ENCODE measurements around the gene RAB11FIP2. TPM values are rescaled to one million over a fixed set of nuclear protein-coding genes. Genes with fewer than 3 reads are reported as not detected.
A peak's percentile ranks its signal among the peaks of the same experiment; 100 is the strongest.

RAB11FIP2 gene, protein sequence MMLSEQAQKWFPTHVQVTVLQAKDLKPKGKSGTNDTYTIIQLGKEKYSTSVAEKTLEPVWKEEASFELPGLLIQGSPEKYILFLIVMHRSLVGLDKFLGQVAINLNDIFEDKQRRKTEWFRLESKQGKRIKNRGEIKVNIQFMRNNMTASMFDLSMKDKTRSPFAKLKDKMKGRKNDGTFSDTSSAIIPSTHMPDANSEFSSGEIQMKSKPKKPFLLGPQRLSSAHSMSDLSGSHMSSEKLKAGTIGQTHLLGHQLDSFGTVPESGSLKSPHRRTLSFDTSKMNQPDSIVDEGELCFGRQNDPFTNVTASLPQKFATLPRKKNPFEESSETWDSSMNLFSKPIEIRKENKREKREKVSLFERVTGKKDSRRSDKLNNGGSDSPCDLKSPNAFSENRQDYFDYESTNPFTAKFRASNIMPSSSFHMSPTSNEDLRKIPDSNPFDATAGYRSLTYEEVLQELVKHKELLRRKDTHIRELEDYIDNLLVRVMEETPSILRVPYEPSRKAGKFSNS
- total RNA-seq, result 38.7 and 47.7 TPM in 2 replicates

DNA sequence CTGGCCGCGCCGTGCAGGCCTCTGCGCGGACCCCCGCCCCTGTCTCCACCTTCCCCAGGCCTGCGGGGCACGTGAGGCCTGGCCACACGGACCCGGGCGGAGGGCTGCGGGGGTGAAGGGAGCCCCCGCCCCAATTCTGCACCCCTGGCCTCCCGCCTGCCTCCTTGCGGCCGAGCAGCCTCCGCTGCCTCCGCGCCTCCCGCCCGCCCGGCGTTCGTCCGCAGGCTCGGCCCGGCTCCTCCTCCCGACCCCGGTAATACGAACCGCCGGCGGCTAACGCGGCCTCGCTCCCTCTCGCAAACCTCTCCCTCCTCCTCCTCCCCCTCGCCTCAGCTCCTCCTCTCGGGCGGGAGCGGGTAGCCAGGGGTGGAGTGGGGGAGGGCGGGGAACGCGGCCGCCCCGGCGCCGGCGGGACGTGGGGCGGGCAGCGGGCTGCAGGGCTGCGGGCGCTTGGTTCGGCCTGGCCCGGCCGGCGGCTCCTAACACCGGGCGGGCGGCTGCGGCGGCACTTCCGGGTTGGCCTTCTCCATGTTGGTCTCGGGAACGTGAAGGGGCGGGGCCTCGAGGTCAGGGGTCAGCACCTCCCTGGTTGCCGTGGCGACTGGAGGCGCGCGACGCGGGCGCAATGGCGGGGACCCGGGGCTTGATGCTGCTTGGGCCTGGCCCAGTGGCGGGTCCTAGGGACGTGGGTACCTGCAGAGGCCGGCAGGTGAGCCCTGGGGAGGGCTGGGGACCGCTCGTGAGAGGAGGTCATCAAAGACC is at the start of gene RAB11FIP2:
RAB11FIP2 (minus strand) TSS at position 547 of the 762 bp plus-strand sequence. CDS start 778 bp downstream, outside the sequence.
- no peaks in the 10 kb centered on the region for H3K9me3 ChIP-seq (ENCODE audit: low read depth, low read length)

DNA sequence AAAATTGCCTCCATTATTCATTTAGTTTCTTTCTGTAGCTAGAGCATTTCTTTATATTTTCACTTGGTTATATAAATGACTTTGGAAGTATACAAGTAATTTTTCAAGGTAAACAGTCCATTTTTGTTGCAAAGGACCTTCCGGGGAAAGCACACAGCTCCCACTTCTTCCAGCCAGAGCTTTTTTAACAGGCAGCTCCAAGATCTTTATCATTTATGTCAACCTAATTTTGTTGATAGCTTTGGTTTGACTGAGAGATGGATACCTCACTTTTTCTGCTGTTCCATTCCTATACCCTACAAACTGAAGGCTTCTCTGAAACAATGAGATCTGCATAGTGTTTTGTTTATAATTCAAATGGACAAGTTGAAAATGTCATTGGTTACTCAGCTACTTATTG is 49.3 kb upstream of the RAB11FIP2 start:
- Histone ChIP-seq H4K20me1 (ENCODE audit: insufficient read depth, low read length) (no peaks in the 10 kb centered on the region), H3K4me2 (ENCODE audit: insufficient read depth, low read length) (no peak overlapping the region), H3K4me1 (ENCODE audit: insufficient read depth, low read length) (peaks cover 2% of the 10 kb centered on the region), H3K36me3 (ENCODE audit: insufficient read depth, low read length) (no peaks in the 10 kb centered on the region), H3K27me3 (ENCODE audit: insufficient read depth, low read length) (no peaks in the 10 kb centered on the region), H3K27ac (ENCODE audit: low read depth, low read length) (no peak overlapping the region), H3K9me3 (ENCODE audit: low read depth, low read length) (no peaks in the 10 kb centered on the region), H3K79me2 (ENCODE audit: insufficient read depth, low read length) (no peaks in the 10 kb centered on the region), H2AFZ (ENCODE audit: low read length) (no peak overlapping the region), H3K4me3 (ENCODE audit: insufficient read depth, low read length) (no peak overlapping the region)
- no peak for DNase-seq (ENCODE audit: insufficient read length, low spot score, missing footprints)
- TF ChIP-seq, protein P1, sequence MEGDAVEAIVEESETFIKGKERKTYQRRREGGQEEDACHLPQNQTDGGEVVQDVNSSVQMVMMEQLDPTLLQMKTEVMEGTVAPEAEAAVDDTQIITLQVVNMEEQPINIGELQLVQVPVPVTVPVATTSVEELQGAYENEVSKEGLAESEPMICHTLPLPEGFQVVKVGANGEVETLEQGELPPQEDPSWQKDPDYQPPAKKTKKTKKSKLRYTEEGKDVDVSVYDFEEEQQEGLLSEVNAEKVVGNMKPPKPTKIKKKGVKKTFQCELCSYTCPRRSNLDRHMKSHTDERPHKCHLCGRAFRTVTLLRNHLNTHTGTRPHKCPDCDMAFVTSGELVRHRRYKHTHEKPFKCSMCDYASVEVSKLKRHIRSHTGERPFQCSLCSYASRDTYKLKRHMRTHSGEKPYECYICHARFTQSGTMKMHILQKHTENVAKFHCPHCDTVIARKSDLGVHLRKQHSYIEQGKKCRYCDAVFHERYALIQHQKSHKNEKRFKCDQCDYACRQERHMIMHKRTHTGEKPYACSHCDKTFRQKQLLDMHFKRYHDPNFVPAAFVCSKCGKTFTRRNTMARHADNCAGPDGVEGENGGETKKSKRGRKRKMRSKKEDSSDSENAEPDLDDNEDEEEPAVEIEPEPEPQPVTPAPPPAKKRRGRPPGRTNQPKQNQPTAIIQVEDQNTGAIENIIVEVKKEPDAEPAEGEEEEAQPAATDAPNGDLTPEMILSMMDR (IDR thresholded peaks at IDR 0.05; ENCODE audit: extremely low read depth, low read depth, low read length), result no peak

More for the DNA sequence above, at the start of gene RAB11FIP2:
- H3K4me1 ChIP-seq (ENCODE audit: insufficient read depth, low read length), result peaks cover 31% of the 10 kb centered on the region
- H3K79me2 ChIP-seq (ENCODE audit: insufficient read depth, low read length), result peaks cover 26% of the 10 kb centered on the region
- peak within 1 kb of the TSS; percentile 78 for H3K27ac ChIP-seq (ENCODE audit: low read depth, low read length)
- DNase-seq (ENCODE audit: insufficient read length, low spot score, missing footprints), result peak; percentile 98
- H3K4me3 ChIP-seq (ENCODE audit: insufficient read depth, low read length), result peak within 1 kb of the TSS; percentile 86
- TF ChIP-seq, protein P1 (IDR thresholded peaks at IDR 0.05; ENCODE audit: extremely low read depth, low read depth, low read length), result no peak
- peak within 1 kb of the TSS; percentile 99 for H2AFZ ChIP-seq (ENCODE audit: low read length)
- H3K27me3 ChIP-seq (ENCODE audit: insufficient read depth, low read length), result no peaks in the 10 kb centered on the region
- H4K20me1 ChIP-seq (ENCODE audit: insufficient read depth, low read length), result peaks cover 5% of the 10 kb centered on the region
- no peaks in the 10 kb centered on the region for H3K36me3 ChIP-seq (ENCODE audit: insufficient read depth, low read length)
- H3K4me2 ChIP-seq (ENCODE audit: insufficient read depth, low read length), result peak within 1 kb of the TSS; percentile 92

DNA sequence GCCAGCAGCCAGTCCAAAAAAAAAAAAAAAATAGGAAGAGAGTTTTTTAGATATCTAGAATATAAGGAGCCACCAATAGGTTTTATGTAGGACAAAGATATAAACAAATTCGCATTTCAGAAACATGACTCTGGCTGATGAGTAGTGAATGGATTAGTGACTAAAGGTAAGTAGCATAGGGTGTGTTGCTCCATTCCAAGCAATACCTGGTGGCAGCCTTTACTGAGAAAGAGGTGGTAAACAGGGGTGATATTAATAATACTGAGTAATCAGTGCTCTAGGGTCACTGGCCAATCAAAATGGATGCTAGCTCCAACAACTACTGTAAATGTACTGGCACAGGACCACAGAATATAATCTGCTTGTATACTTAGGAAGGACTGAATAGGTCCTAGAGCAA is 45.5 kb upstream of the RAB11FIP2 start:
- Histone ChIP-seq H3K27me3 (ENCODE audit: insufficient read depth, low read length) (no peaks in the 10 kb centered on the region), H3K79me2 (ENCODE audit: insufficient read depth, low read length) (no peaks in the 10 kb centered on the region), H3K27ac (ENCODE audit: low read depth, low read length) (no peak overlapping the region), H3K4me1 (ENCODE audit: insufficient read depth, low read length) (no peaks in the 10 kb centered on the region), H3K4me3 (ENCODE audit: insufficient read depth, low read length) (no peak overlapping the region), H3K36me3 (ENCODE audit: insufficient read depth, low read length) (no peaks in the 10 kb centered on the region), H4K20me1 (ENCODE audit: insufficient read depth, low read length) (no peaks in the 10 kb centered on the region), H2AFZ (ENCODE audit: low read length) (no peak overlapping the region), H3K4me2 (ENCODE audit: insufficient read depth, low read length) (no peak overlapping the region), H3K9me3 (ENCODE audit: low read depth, low read length) (no peaks in the 10 kb centered on the region)
- TF ChIP-seq, protein P1 (IDR thresholded peaks at IDR 0.05; ENCODE audit: extremely low read depth, low read depth, low read length), result no peak
- DNase-seq (ENCODE audit: insufficient read length, low spot score, missing footprints), result no peak

DNA sequence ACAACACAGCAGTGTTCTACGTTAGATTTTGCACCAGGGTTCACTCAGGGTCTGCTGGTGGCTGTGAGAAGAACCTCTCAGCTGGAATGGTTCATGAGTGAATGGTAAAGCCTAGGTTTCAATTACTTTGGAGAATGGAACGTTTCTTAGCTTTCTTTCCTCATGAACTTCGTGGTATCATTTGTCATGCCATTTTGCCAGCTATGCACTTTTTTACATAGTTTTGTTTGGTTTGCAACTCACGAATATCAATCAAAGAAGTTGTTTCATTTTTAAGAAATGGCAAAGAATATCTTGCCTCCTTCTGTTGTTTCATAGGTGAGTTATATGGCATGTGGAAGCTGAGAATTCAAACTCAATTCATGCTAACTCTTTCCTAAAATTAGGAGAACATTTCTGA is 34.1 kb upstream of the RAB11FIP2 start:
- H3K9me3 ChIP-seq (ENCODE audit: low read depth, low read length), result no peaks in the 10 kb centered on the region
- H3K27ac ChIP-seq (ENCODE audit: low read depth, low read length), result no peak overlapping the region
- H3K27me3 ChIP-seq (ENCODE audit: insufficient read depth, low read length), result no peaks in the 10 kb centered on the region
- no peak overlapping the region for H3K4me3 ChIP-seq (ENCODE audit: insufficient read depth, low read length)
- H3K4me2 ChIP-seq (ENCODE audit: insufficient read depth, low read length), result no peak overlapping the region
- H3K79me2 ChIP-seq (ENCODE audit: insufficient read depth, low read length), result no peaks in the 10 kb centered on the region
- no peaks in the 10 kb centered on the region for H3K36me3 ChIP-seq (ENCODE audit: insufficient read depth, low read length)
- no peak for DNase-seq (ENCODE audit: insufficient read length, low spot score, missing footprints)
- H4K20me1 ChIP-seq (ENCODE audit: insufficient read depth, low read length), result no peaks in the 10 kb centered on the region
- TF ChIP-seq, protein P1 (IDR thresholded peaks at IDR 0.05; ENCODE audit: extremely low read depth, low read depth, low read length), result no peak
- H2AFZ ChIP-seq (ENCODE audit: low read length), result no peak overlapping the region
- no peaks in the 10 kb centered on the region for H3K4me1 ChIP-seq (ENCODE audit: insufficient read depth, low read length)

Data from osteoblast (primary cell).